Astrocyte (in vitro differentiated cells and primary cell): Measurements from ENCODE around the gene PVALB. TPM values are rescaled to one million over a fixed set of nuclear protein-coding genes. Genes with fewer than 3 reads are reported as not detected.

Experiments
- DNase-seq: peaks from one replicate; pipeline ENCODE4 v3.0.0-alpha.2; 2010; ENCODE audit warnings: low read depth
- FAIRE-seq: peaks from 2 replicates; lab custom pipeline; 2011; peaks lifted over from hg19 to GRCh38; lab: Jason Lieb, UNC
- H2AFZ ChIP-seq: 2 replicates; pipeline ENCODE4 v1.6.0; 2012; ENCODE audit warnings: low read depth, low read length, inconsistent platforms
- H3K27ac ChIP-seq: 2 replicates; pipeline ENCODE4 v1.5.1; 2011; ENCODE audit warnings: low read depth, low read length, inconsistent platforms
- H3K27me3 ChIP-seq: 2 replicates; pipeline ENCODE4 v1.6.0; 2011; ENCODE audit warnings: low read length, inconsistent platforms; ENCODE audit not compliant: insufficient read depth
- H3K36me3 ChIP-seq: 2 replicates; pipeline ENCODE4 v1.5.1; 2011; ENCODE audit warnings: low read length, inconsistent platforms; ENCODE audit not compliant: insufficient read depth
- H3K4me1 ChIP-seq: 2 replicates; pipeline ENCODE4 v1.5.1; 2011; ENCODE audit warnings: low read length, inconsistent platforms; ENCODE audit not compliant: insufficient read depth
- H3K4me2 ChIP-seq: 2 replicates; pipeline ENCODE4 v1.6.0; 2012; ENCODE audit warnings: low read length, inconsistent platforms
- H3K4me3 ChIP-seq: 2 replicates; pipeline ENCODE4 v1.5.1; 2011; ENCODE audit warnings: low read depth, mild to moderate bottlenecking, low read length, inconsistent platforms; ENCODE audit not compliant: insufficient read depth
- H3K79me2 ChIP-seq: 2 replicates; pipeline ENCODE4 v1.6.0; 2012; ENCODE audit warnings: mild to moderate bottlenecking, low read length, inconsistent platforms; ENCODE audit not compliant: insufficient read depth
- H3K9ac ChIP-seq: 2 replicates; pipeline ENCODE4 v1.6.0; 2012; ENCODE audit warnings: mild to moderate bottlenecking, low read length, inconsistent platforms
- H3K9me3 ChIP-seq: 2 replicates; pipeline ENCODE4 v1.5.1; 2012; ENCODE audit warnings: low read depth, mild to moderate bottlenecking, low read length, inconsistent platforms; ENCODE audit not compliant: insufficient read depth
- H4K20me1 ChIP-seq: 2 replicates; pipeline ENCODE4 v1.6.0; 2012; ENCODE audit warnings: low read length, inconsistent platforms; ENCODE audit not compliant: insufficient read depth
- H3K27ac Mint-ChIP-seq: one replicate; pipeline ENCODE4 v1.8.0; 2021; ENCODE audit warnings: mild to moderate bottlenecking, mixed read lengths; ENCODE audit not compliant: unreplicated experiment
- H3K27me3 Mint-ChIP-seq: one replicate; pipeline ENCODE4 v1.8.0; 2021; ENCODE audit warnings: low read depth, mixed read lengths; ENCODE audit not compliant: unreplicated experiment
- H3K36me3 Mint-ChIP-seq: one replicate; pipeline ENCODE4 v1.8.0; 2021; ENCODE audit warnings: low read depth, mixed read lengths; ENCODE audit not compliant: unreplicated experiment
- H3K4me1 Mint-ChIP-seq: one replicate; pipeline ENCODE4 v1.8.0; 2021; ENCODE audit warnings: low read depth, mixed read lengths; ENCODE audit not compliant: unreplicated experiment
- H3K4me3 Mint-ChIP-seq: one replicate; pipeline ENCODE4 v1.8.0; 2021; ENCODE audit warnings: mild to moderate bottlenecking, moderate library complexity, mixed read lengths; ENCODE audit not compliant: unreplicated experiment
- H3K9me3 Mint-ChIP-seq: one replicate; pipeline ENCODE4 v1.8.0; 2021; ENCODE audit warnings: mild to moderate bottlenecking, mixed read lengths; ENCODE audit not compliant: unreplicated experiment
- CTCF ChIP-seq: IDR thresholded peaks from 2 replicates; pipeline ENCODE4 v1.5.1; 2011; ENCODE audit warnings: low read depth, mild to moderate bottlenecking, inconsistent platforms, low read length, moderate library complexity; ENCODE audit not compliant: insufficient read depth
- EZH2 ChIP-seq: IDR thresholded peaks from 2 replicates; pipeline ENCODE4 v1.6.1; 2012; ENCODE audit warnings: mild to moderate bottlenecking, low read length, inconsistent platforms; ENCODE audit not compliant: insufficient read depth
- total RNA-seq: library from RNA; stranded (reverse); gene quantifications from 2 replicates; pipeline ENCODE4 v1.2.1, GENCODE V29; 2021

Gene PVALB
- total RNA-seq, 1 donor from 2014 or later: not detected

DNA sequence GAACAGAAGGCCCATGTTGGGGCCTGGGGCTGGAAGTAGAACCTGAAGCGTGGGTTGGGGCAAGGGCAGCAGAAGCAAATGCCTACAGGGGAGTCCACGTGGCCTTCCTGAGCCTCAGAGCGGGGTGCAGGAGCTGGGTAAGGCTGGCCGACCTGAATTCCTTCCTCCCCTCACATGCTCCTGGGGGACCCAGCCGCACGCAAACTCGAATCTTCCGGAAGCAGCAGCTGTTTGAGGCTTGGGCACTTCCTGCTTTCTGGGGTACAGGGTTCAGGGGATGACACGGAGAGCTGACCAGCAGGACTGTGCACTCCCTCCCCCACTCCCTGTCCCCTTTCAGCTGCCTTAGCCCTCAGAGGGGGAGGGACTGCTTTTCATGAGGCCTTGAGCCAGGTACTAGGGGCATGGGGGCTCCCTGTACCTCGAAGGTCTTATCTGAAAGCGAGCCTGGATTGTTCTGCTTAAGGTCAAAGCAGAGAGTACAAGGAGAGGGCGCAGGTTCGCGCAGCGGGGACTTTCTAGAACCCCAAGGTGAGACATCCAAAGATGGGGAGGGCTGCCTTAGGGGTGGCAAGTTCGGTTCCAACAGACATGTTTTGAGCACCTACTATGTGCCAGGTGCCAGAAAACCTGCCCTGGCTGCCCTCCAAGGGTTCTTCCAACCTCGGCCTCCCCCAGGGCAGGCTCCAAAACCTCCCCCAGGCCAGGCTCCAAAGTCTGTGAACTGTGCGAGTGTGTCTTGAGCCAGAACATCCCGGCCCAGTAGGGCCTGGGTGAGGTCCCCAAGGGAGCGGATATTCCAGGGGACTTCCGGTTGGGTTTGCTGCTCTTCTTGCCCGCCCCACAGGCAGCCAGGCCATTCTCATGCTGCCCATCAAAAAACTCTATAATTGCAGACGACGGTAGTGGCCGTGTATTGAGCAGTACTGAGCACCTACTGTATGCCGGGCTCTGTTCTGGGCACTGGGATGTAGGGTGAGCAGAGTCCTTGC is 45.7 kb upstream of the PVALB start:
- Histone ChIP-seq H3K27ac (no peak overlapping the region), H3K27me3 (peaks cover 3% of the 10 kb centered on the region), H3K4me2 (no peak overlapping the region), H3K9me3 (no peaks in the 10 kb centered on the region), H3K4me3 (no peak overlapping the region), H2AFZ (no peak overlapping the region), H4K20me1 (no peaks in the 10 kb centered on the region), H3K9ac (no peak overlapping the region), H3K79me2 (no peaks in the 10 kb centered on the region), H3K4me1 (no peaks in the 10 kb centered on the region), H3K36me3 (no peaks in the 10 kb centered on the region)
- TF ChIP-seq EZH2 (no peak), CTCF (no peak)
- H3K36me3 Mint-ChIP-seq: no peaks in the 10 kb centered on the region
- DNase-seq (no peak), FAIRE-seq (no peak)
- H3K27ac Mint-ChIP-seq: no peak overlapping the region
- H3K4me1 Mint-ChIP-seq: peaks cover 15% of the 10 kb centered on the region
- H3K4me3 Mint-ChIP-seq: no peak overlapping the region
- peaks cover 25% of the 10 kb centered on the region for H3K27me3 Mint-ChIP-seq
- H3K9me3 Mint-ChIP-seq: no peaks in the 10 kb centered on the region

GRCh38 chr22:36860821-36861659 is 44.2 kb upstream of the PVALB start, which contains the start of gene NCF4:
Gene NCF4 (plus strand): TSS chr22:36861006. CDS start chr22:36861172, 166 bp downstream.
- H3K9me3 Mint-ChIP-seq: no peaks in the 10 kb centered on the region
- Histone ChIP-seq H3K79me2 (no peaks in the 10 kb centered on the region), H3K27ac (no peak within 1 kb of the TSS), H4K20me1 (no peaks in the 10 kb centered on the region), H3K9me3 (no peaks in the 10 kb centered on the region), H3K9ac (no peak within 1 kb of the TSS), H3K4me2 (no peak within 1 kb of the TSS), H3K4me1 (no peaks in the 10 kb centered on the region), H3K4me3 (no peak within 1 kb of the TSS), H3K27me3 (peaks cover 10% of the 10 kb centered on the region), H2AFZ (no peak within 1 kb of the TSS), H3K36me3 (no peaks in the 10 kb centered on the region)
- peaks cover 14% of the 10 kb centered on the region for H3K4me1 Mint-ChIP-seq
- FAIRE-seq: no peak
- no peak for DNase-seq
- peak within 1 kb of the TSS; percentile 12 for H3K4me3 Mint-ChIP-seq
- peaks cover 30% of the 10 kb centered on the region for H3K27me3 Mint-ChIP-seq
- H3K27ac Mint-ChIP-seq: no peak within 1 kb of the TSS
- TF ChIP-seq EZH2: no peak
- TF ChIP-seq CTCF: no peak
- no peaks in the 10 kb centered on the region for H3K36me3 Mint-ChIP-seq
